Peyer's patch (tissue), 4 donors: Measurements from ENCODE around the gene MYL7. TPM values are rescaled to one million over a fixed set of nuclear protein-coding genes. Genes with fewer than 3 reads are reported as not detected.
"Not testable (repeated sequence)": the region's sequence is repeated elsewhere in the genome, so short reads cannot be mapped to it uniquely, and the experiment has no call there.

Experiments used
- DNase-seq, 3 donors: peaks; one replicate each; pipeline ENCODE4 v3.0.0-alpha.2; 2017 to 2019
- H3K27ac ChIP-seq, 4 donors: fragments of 200-600 bp; sonication (generic); one replicate each; pipeline ENCODE4 v1.5.1; 2016 to 2019
- H3K27me3 ChIP-seq, 2 donors: fragments of 200-600 bp; sonication (generic); one replicate each; pipeline ENCODE4 v1.5.1; 2019
- H3K36me3 ChIP-seq, 3 donors: fragments of 200-600 bp; sonication (generic); one replicate each; pipeline ENCODE4 v1.5.1; 2016 to 2019
- H3K4me1 ChIP-seq, 4 donors: fragments of 200-600 bp; sonication (generic); one replicate each; pipeline ENCODE4 v1.5.1; 2016 to 2019
- H3K4me3 ChIP-seq, 4 donors: fragments of 200-600 bp; sonication (generic); 1 replicate in 3 of 4; 2 replicates in 1 of 4; pipeline ENCODE4 v1.5.1; 2016 to 2019; ENCODE audit warnings: mild to moderate bottlenecking in 1 of 4
- H3K9me3 ChIP-seq, 4 donors: fragments of 200-600 bp; sonication (generic); one replicate each; pipeline ENCODE4 v1.5.1; 2016 to 2019; ENCODE audit warnings: mild to moderate bottlenecking in 1 of 4
- POLR2A ChIP-seq, 2 donors: fragments of 450-650 bp; IDR thresholded peaks; one replicate each; pipeline ENCODE4 v1.5.1; 2017; ENCODE audit warnings: antibody characterized with exemption in 2 of 2, mild to moderate bottlenecking in 2 of 2, moderate library complexity in 2 of 2
- total RNA-seq, 4 donors: library from RNA; depleted of rRNA; stranded (reverse); fragments of >200 nt; gene quantifications; one replicate each; pipeline ENCODE4 v1.1.0, GENCODE V29; 2016
- TF ChIP-seq, protein P1 (sequence below), 6 experiments: fragments of 450-650 bp in 4 of 6; fragments of 200-600 bp in 2 of 6; sonication (generic) in 1 of 6; IDR thresholded peaks; one replicate each; pipeline ENCODE4 v1.5.1; 2017 to 2019; ENCODE audit warnings: antibody characterized with exemption in 6 of 6, mild to moderate bottlenecking in 3 of 6, moderate library complexity in 1 of 6

MYL7 gene
- total RNA-seq, 4 donors from 2014 or later = not detected

DNA sequence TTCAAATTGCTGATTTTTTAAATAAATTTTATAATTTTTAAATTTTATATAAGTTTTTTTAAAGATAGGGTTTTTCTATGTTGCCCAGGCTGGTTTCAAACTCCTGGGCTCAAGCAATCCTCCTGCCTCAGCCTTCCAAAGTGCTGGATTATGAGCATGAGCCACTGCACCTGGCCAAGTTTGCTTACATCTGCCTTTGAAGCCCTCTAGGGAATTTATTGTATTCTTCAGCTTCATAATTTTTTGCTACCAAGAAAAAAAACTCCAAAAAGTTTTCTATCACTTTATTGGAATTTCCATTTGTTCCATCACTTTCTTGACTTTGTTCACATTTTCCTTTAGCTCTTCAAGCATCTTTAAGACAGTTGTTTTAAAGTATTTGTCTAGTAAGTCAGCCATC is 14.0 kb downstream of the MYL7 start:
- no peak for DNase-seq
- Histone ChIP-seq H3K27me3 (no peaks in the 10 kb centered on the region), H3K4me1 (peaks cover 0 to 6% (median 0%) of the 10 kb centered on the region in 4 donors), H3K27ac (no peak overlapping the region), H3K36me3 (no peaks in the 10 kb centered on the region), H3K9me3 (no peaks in the 10 kb centered on the region), H3K4me3 (no peak overlapping the region)
- no peak for TF ChIP-seq POLR2A (IDR thresholded peaks at IDR 0.05)
- TF ChIP-seq, protein P1, sequence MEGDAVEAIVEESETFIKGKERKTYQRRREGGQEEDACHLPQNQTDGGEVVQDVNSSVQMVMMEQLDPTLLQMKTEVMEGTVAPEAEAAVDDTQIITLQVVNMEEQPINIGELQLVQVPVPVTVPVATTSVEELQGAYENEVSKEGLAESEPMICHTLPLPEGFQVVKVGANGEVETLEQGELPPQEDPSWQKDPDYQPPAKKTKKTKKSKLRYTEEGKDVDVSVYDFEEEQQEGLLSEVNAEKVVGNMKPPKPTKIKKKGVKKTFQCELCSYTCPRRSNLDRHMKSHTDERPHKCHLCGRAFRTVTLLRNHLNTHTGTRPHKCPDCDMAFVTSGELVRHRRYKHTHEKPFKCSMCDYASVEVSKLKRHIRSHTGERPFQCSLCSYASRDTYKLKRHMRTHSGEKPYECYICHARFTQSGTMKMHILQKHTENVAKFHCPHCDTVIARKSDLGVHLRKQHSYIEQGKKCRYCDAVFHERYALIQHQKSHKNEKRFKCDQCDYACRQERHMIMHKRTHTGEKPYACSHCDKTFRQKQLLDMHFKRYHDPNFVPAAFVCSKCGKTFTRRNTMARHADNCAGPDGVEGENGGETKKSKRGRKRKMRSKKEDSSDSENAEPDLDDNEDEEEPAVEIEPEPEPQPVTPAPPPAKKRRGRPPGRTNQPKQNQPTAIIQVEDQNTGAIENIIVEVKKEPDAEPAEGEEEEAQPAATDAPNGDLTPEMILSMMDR (IDR thresholded peaks at IDR 0.05) = no peak

DNA sequence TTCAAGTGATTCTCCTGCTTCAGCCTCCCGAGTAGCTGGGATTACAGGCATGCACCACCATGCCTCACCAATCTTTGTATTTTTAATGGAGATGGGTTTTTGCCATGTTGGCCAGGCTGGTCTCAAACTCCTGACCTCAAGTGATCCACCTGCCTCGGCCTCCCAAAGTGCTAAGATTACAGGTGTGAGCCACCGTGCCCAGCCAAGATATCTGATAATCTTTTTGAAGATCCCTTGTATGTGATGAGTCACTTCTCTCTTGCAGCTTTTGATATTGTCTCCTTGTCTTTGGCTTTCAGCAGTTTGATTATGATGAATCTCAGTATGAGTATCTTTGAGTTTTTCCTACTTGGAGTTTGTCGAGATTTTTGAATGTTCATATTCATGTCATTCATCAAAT is 14.6 kb downstream of the MYL7 start:
- not testable (repeated sequence) for DNase-seq, H3K27ac ChIP-seq, H3K9me3 ChIP-seq, H3K36me3 ChIP-seq, H3K4me3 ChIP-seq, H3K27me3 ChIP-seq
- H3K4me1 ChIP-seq = peaks cover 0 to 12% (median 0%) of the 10 kb centered on the region in 4 donors

DNA sequence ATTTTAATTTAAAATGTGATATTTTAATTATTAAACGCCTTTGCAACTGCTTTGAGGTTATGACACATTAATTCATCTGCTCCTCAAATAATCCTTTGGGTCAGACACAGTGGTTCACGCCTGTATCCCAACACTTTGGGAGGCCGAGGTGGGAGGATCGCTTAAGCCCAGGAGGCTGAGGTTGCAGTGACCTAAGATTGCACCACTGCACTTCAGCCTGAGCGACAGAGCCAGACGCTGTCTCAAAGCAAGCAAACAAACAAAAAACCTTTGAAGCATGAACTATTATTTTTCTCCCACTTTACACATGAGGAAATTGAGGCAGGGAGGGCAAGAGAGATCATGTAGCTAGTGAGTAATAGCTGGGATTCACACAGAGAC is 16.3 kb downstream of the MYL7 start:
- H3K36me3 ChIP-seq = no peaks in the 10 kb centered on the region
- H3K4me3 ChIP-seq = no peak overlapping the region
- TF ChIP-seq POLR2A (IDR thresholded peaks at IDR 0.05) = no peak
- TF ChIP-seq, protein P1 (IDR thresholded peaks at IDR 0.05) = no peak
- H3K27ac ChIP-seq = no peak overlapping the region
- DNase-seq = no peak
- peaks cover 0 to 13% (median 0%) of the 10 kb centered on the region in 4 donors for H3K4me1 ChIP-seq
- H3K9me3 ChIP-seq = no peaks in the 10 kb centered on the region
- H3K27me3 ChIP-seq = no peaks in the 10 kb centered on the region

DNA sequence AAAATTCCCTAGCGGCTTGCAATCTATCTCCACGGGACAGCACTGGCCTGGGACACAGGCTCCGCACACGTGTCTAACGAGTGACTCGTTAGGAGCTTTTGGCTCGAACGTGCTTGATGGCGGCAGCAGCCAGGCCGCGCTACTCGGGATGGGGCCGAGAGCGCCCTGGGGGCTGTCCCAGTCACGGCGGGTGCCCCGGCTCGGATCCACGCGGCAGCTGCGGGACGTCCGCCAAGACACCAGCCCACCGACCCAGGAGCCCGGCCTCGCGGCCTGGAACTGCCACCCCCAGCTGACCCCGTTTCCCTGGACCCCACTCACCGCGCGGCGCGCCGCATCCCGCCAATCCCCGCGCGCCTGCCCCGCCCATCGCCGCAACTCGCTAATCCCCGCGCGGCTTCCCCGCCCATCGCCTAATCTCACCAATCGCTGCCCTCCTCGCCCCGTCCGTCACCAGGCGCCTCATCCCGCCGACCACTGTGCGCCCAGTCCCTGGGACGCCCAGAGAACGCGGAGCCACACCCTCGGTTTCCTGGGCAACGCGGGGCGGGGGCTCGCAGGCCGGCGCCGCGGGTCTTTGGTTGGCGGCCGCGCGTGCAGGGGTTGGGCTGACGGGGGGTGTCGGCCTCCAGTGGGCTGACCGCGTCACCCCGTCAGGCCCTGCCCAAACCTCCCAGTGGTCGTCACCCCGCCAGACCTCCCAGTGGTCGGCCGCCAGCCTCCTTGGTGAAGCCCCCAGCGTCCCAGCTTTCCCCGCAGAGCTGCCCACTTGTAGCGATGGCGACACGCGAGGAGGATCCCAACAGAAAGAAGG is 17.7 kb downstream of the MYL7 start, which contains the start of gene POLD2:
Gene POLD2 (minus strand): TSS at position 359 of the 814 bp plus-strand sequence. CDS start 1,495 bp downstream, outside the sequence.
- Histone ChIP-seq H3K9me3 (no peaks in the 10 kb centered on the region), H3K27me3 (no peaks in the 10 kb centered on the region), H3K4me1 (peaks cover 0 to 13% (median 0%) of the 10 kb centered on the region in 4 donors), H3K4me3 (peak within 1 kb of the TSS; percentile 65 to 88 (median 81)), H3K36me3 (peaks cover 0 to 6% (median 0%) of the 10 kb centered on the region in 3 donors), H3K27ac (peak within 1 kb of the TSS; percentile 61 to 86 (median 81))
- TF ChIP-seq, protein P1 (IDR thresholded peaks at IDR 0.05) = peak in 1 of 6 experiments; percentile 21
- TF ChIP-seq POLR2A (IDR thresholded peaks at IDR 0.05) = peak; percentile 18 to 42
- DNase-seq = peak; percentile 96 to 98 (median 98)

DNA sequence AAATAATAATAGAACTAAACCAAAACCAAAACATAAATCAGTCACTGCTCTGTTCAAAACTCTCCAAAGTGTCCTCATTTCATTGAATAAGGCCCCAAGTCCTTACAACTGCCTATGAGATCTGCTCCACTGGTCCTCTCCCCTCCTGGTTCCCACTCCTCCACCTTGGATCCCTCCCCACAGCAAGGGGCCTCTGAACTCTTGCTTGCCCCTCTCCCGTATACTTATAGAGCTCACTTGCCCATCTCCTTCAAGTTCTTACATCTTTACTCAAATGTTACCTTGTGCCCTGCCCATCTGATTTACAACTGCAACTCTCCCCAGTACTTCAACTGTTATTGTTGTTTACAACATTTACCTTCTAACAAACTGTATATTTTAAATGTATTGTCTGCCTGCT is 18.6 kb downstream of the MYL7 start:
- Histone ChIP-seq H3K36me3 (peaks cover 0 to 10% (median 0%) of the 10 kb centered on the region in 3 donors), H3K4me3 (peak overlapping the region; percentile 65 to 88 (median 81)), H3K27ac (peak overlapping the region in 2 of 4 donors; percentile 61 to 86), H3K27me3 (no peaks in the 10 kb centered on the region), H3K9me3 (no peaks in the 10 kb centered on the region), H3K4me1 (peaks cover 0 to 13% (median 0%) of the 10 kb centered on the region in 4 donors)
- no peak for DNase-seq
- TF ChIP-seq, protein P1 (IDR thresholded peaks at IDR 0.05) = no peak
- TF ChIP-seq POLR2A (IDR thresholded peaks at IDR 0.05) = no peak

DNA sequence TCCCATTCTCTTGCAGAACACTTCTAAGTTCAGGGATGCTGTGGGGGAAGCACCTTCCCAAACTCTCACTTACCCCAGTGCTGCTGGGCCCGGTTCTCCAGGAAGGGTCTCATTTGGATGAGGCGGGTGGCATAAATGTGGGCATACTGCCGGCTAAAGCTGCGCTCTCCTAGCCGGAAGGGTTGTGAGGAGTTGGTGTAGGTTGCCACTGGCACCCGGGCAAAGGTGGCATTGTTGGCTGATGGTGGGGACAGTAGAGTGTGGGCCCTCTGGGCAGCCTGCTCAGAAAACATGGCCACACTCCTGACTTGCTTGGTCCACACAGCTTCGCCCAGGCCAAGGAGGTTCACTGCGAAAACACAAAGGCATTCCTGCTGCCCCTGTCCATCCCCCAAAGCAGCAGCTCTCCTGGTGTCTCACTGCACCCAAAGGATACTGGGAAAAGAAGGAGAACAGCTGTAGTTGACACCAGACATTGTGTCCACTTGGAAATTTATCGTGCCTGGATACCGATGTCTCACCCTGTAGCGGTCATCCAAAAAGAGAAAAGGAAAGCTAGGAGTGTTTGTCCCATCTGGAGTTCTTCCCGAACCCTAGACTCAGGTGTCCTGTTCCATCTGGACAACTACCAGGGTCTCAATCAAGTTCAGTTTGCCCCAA is 19.2 kb downstream of the MYL7 start:
- Histone ChIP-seq H3K27ac (no peak overlapping the region), H3K9me3 (no peaks in the 10 kb centered on the region), H3K4me1 (peaks cover 0 to 13% (median 0%) of the 10 kb centered on the region in 4 donors), H3K36me3 (peaks cover 0 to 14% (median 0%) of the 10 kb centered on the region in 3 donors), H3K27me3 (no peaks in the 10 kb centered on the region), H3K4me3 (no peak overlapping the region)
- DNase-seq = no peak
- no peak for TF ChIP-seq POLR2A (IDR thresholded peaks at IDR 0.05)
- TF ChIP-seq, protein P1 (IDR thresholded peaks at IDR 0.05) = no peak
